ENCODE results near the gene EPRS1. TPM values are rescaled to one million over a fixed set of nuclear protein-coding genes. Genes with fewer than 3 reads are reported as not detected.

Gene EPRS1
- total and polyA plus RNA-seq, 8 donors: 15.8 to 89.6 (median 33.8) TPM

DNA sequence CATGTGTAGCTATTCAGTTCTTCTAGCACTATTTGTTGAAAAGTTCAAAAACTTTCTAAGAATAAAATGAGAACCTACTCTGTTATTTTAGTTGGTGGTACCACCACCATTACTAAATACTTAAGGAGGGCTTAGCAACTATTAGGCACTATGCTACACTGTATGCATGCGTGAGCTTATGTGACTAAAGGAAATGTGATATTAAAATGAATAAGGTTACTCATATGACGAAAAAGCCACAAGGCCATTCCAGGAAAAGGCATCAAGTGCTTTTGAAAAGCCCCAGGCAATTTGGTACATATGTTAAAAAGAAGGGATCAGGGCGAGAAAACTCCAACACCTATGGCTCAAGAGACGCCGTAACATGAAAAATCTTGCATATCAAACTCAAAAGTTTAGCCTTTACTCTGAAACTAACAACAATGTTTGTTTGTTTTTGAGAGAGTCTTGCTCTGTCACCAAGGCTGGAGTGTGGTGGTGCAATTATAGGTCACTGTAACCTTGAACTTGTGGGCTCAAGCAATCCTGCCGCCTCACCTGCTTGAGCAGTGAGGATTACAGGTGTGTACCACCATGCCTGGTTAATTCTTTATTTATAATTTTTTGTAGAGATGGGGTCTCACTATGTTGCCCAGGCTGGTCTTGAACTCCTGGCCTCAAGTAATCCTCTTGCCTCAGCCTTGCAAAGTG is 42.5 kb downstream of the EPRS1 start:
- DNase-seq: no peak
- Histone ChIP-seq H3K27me3 (no peaks in the 10 kb centered on the region), H3K27ac (no peak overlapping the region), H3K4me3 (no peak overlapping the region), H3K36me3 (peaks cover 18 to 99% (median 98%) of the 10 kb centered on the region in 4 donors), H3K4me1 (no peaks in the 10 kb centered on the region), H3K9me3 (no peaks in the 10 kb centered on the region)
- WGBS, 5 donors: 91 to 98% (median 94%) methylated on average over 6 of the region's 6 CpGs
- TF ChIP-seq POLR2AphosphoS5 (IDR thresholded peaks at IDR 0.05) (no peak), EP300 (IDR thresholded peaks at IDR 0.05) (no peak), POLR2A (IDR thresholded peaks at IDR 0.05) (no peak)
- TF ChIP-seq, protein P1, sequence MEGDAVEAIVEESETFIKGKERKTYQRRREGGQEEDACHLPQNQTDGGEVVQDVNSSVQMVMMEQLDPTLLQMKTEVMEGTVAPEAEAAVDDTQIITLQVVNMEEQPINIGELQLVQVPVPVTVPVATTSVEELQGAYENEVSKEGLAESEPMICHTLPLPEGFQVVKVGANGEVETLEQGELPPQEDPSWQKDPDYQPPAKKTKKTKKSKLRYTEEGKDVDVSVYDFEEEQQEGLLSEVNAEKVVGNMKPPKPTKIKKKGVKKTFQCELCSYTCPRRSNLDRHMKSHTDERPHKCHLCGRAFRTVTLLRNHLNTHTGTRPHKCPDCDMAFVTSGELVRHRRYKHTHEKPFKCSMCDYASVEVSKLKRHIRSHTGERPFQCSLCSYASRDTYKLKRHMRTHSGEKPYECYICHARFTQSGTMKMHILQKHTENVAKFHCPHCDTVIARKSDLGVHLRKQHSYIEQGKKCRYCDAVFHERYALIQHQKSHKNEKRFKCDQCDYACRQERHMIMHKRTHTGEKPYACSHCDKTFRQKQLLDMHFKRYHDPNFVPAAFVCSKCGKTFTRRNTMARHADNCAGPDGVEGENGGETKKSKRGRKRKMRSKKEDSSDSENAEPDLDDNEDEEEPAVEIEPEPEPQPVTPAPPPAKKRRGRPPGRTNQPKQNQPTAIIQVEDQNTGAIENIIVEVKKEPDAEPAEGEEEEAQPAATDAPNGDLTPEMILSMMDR (IDR thresholded peaks at IDR 0.05): no peak
- intact Hi-C loops (cut with DNase I; ENCODE audit: low total_unique reads): no loop called here

DNA sequence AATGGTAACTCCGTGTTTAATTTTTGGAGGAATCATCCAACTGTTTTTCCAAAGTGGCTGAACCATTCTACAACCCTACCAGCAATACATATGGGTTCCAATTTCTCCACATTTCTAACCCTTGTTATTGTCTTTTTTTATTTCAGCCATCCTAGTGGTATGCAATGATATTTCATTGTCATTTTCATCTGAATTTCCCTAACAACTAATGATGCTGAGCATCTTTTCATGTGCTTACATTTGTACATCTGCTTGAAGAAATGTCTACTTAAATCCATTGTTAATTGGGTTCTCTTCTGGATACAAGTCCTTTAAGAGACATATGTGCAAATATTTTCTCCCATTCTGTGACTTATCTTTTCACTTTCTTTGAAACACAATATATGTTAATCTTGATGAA is 43.3 kb downstream of the EPRS1 start:
- no peak overlapping the region for H3K4me3 ChIP-seq
- H3K27ac ChIP-seq: no peak overlapping the region
- intact Hi-C loops (cut with DNase I; ENCODE audit: low total_unique reads): no loop called here
- TF ChIP-seq, protein P1 (IDR thresholded peaks at IDR 0.05): no peak
- TF ChIP-seq EP300 (IDR thresholded peaks at IDR 0.05) (no peak), POLR2AphosphoS5 (IDR thresholded peaks at IDR 0.05) (no peak), POLR2A (IDR thresholded peaks at IDR 0.05) (no peak)
- H3K36me3 ChIP-seq: peaks cover 18 to 100% (median 97%) of the 10 kb centered on the region in 4 donors
- H3K27me3 ChIP-seq: no peaks in the 10 kb centered on the region
- 84 to 100% (median 95%) methylated on average over 1 of the region's 1 CpG for WGBS, 5 donors
- no peaks in the 10 kb centered on the region for H3K9me3 ChIP-seq
- no peaks in the 10 kb centered on the region for H3K4me1 ChIP-seq
- DNase-seq: no peak

DNA sequence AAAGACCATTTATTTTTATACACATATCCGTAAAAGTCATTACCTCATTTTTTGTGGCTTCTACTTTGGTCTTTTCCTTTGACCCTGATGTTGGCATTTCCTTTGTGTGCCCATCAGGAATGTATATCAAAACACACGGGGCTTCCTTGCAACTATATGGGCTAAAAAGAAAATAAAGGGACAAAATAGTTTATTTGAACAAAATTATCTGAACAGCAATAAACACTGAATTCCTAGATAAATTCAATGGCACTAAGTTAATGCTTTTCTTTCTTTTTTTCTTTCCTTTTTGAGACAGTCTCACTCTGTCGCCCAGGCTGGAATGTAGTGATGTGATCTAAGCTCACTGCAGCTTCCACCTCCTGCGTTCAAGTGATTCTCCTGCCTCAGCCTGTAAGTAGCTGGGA is 45.2 kb downstream of the EPRS1 start:
- no peak for DNase-seq
- Histone ChIP-seq H3K27me3 (no peaks in the 10 kb centered on the region), H3K36me3 (peaks cover 23 to 100% (median 98%) of the 10 kb centered on the region in 4 donors), H3K27ac (no peak overlapping the region), H3K4me1 (no peaks in the 10 kb centered on the region), H3K4me3 (no peak overlapping the region), H3K9me3 (no peaks in the 10 kb centered on the region)
- intact Hi-C loops (cut with DNase I; ENCODE audit: low total_unique reads): no loop called here
- WGBS, 5 donors: 86 to 94% (median 89%) methylated on average over 4 of the region's 4 CpGs
- TF ChIP-seq, protein P1 (IDR thresholded peaks at IDR 0.05): no peak
- TF ChIP-seq POLR2A (IDR thresholded peaks at IDR 0.05) (no peak), POLR2AphosphoS5 (IDR thresholded peaks at IDR 0.05) (no peak), EP300 (IDR thresholded peaks at IDR 0.05) (no peak)

DNA sequence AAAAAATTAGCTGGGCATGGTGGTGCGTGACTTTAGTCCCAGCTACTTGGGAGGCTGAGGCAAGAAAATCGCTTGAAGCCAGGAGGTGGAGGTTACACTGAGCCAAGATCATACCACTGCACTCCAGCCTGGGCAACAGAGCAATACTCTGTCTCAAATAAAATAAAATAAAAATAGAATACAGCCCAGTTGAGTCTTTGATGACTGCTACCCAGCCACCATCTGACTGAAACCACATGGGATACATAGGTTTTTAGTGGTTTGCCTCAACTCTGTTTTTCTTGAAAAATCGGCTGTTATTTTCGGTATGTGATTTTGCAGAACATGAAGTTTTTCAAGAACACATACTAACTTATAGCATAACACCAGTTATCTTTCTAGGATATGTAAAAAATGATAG is 46.5 kb downstream of the EPRS1 start:
- TF ChIP-seq EP300 (IDR thresholded peaks at IDR 0.05) (no peak), POLR2AphosphoS5 (IDR thresholded peaks at IDR 0.05) (no peak), POLR2A (IDR thresholded peaks at IDR 0.05) (no peak)
- TF ChIP-seq, protein P1 (IDR thresholded peaks at IDR 0.05): no peak
- H3K36me3 ChIP-seq: peaks cover 21 to 98% (median 97%) of the 10 kb centered on the region in 4 donors

More for the DNA sequence above, 46.5 kb downstream of the EPRS1 start:
- 69 to 99% (median 83%) methylated on average over 4 of the region's 4 CpGs for WGBS, 5 donors
- no peaks in the 10 kb centered on the region for H3K9me3 ChIP-seq
- no peaks in the 10 kb centered on the region for H3K4me1 ChIP-seq
- no peaks in the 10 kb centered on the region for H3K27me3 ChIP-seq
- no peak overlapping the region for H3K27ac ChIP-seq
- DNase-seq: no peak
- no peak overlapping the region for H3K4me3 ChIP-seq
- intact Hi-C loops (cut with DNase I; ENCODE audit: low total_unique reads): no loop called here

Other genes with a start within 250 kb of the EPRS1 start
- gene SLC30A10, start 117.9 kb downstream of the EPRS1 start, total RNA-seq: under 1 TPM in 1 of 5 donors, not detected in 4; 0.92 TPM
- not detected for gene SLC30A10, start 117.9 kb downstream of the EPRS1 start, polyA plus RNA-seq
- 10 to 100 TPM in 4 of 5 donors, 1 to 10 TPM in 1; 7.0 to 23.5 (median 21.0) TPM for gene BPNT1, start 43.3 kb upstream of the EPRS1 start, total RNA-seq
- gene BPNT1, start 43.3 kb upstream of the EPRS1 start, polyA plus RNA-seq: 10 to 100 TPM; 12.5 to 28.0 (median 15.2) TPM
- gene IARS2, start 47.6 kb upstream of the EPRS1 start, total RNA-seq: 100 to 1,000 TPM in 1 of 5 donors, 10 to 100 TPM in 4; 15.8 to 132 (median 55.8) TPM
- 10 to 100 TPM; 11.0 to 21.6 (median 17.0) TPM for gene IARS2, start 47.6 kb upstream of the EPRS1 start, polyA plus RNA-seq
- 10 to 100 TPM in 4 of 5 donors, 1 to 10 TPM in 1; 9.8 to 56.0 (median 29.1) TPM for gene RAB3GAP2, start 225.9 kb upstream of the EPRS1 start, total RNA-seq
- gene RAB3GAP2, start 225.9 kb upstream of the EPRS1 start, polyA plus RNA-seq: 1 to 10 TPM; 3.7 to 5.5 (median 4.6) TPM

Data from stomach (tissue), 9 donors.